ENCODE results near the gene TRIM50.

TRIM50 gene

GRCh38 chr7:73341877-73342276, 14.0 kb upstream of the TRIM50 start:
- TF ChIP-seq TAF1 (IDR thresholded peaks at IDR 0.05; ENCODE audit: low read depth) = no peak
- TF ChIP-seq TEAD4 (IDR thresholded peaks at IDR 0.05) = no peak
- TF ChIP-seq, protein P1, sequence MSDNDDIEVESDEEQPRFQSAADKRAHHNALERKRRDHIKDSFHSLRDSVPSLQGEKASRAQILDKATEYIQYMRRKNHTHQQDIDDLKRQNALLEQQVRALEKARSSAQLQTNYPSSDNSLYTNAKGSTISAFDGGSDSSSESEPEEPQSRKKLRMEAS (IDR thresholded peaks at IDR 0.05) = no peak
- TF ChIP-seq, protein P2, sequence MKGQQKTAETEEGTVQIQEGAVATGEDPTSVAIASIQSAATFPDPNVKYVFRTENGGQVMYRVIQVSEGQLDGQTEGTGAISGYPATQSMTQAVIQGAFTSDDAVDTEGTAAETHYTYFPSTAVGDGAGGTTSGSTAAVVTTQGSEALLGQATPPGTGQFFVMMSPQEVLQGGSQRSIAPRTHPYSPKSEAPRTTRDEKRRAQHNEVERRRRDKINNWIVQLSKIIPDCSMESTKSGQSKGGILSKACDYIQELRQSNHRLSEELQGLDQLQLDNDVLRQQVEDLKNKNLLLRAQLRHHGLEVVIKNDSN (IDR thresholded peaks at IDR 0.05) = peak; percentile 69

DNA sequence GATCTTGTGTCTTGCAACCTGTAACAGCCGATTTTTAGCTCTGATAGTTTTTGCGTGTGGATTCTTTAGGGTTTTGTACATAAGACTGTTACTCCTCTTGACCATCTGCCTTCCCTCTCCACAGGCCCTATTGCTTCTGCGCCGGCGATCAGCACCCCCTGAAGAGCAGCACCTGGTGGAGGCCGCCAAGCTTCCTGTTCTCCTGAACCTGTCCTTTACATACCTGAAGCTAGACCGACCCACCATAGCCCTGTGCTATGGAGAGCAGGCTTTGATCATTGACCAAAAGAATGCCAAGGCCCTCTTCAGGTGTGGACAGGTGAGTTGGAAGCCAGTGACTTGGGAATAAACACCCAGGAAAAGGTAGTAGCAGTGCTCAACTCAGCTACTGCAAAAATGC, 12.6 kb upstream of the TRIM50 start:
- TF ChIP-seq NFIC (IDR thresholded peaks at IDR 0.05) = no peak
- no peak for TF ChIP-seq ZBTB7A (IDR thresholded peaks at IDR 0.05; ENCODE audit: low read depth)
- TF ChIP-seq CEBPB (IDR thresholded peaks at IDR 0.05) = no peak
- TF ChIP-seq, protein P1 (IDR thresholded peaks at IDR 0.05) = no peak
- no peak for TF ChIP-seq EGR1 (IDR thresholded peaks at IDR 0.05)
- no peak for TF ChIP-seq YY1 (IDR thresholded peaks at IDR 0.05; ENCODE audit: low read depth)
- no peak for TF ChIP-seq TCF12 (IDR thresholded peaks at IDR 0.05; ENCODE audit: low read depth)
- TF ChIP-seq, protein P2 (IDR thresholded peaks at IDR 0.05) = no peak
- TF ChIP-seq FOXM1 (IDR thresholded peaks at IDR 0.05; ENCODE audit: borderline replicate concordance, low read depth) = no peak
- no peak for TF ChIP-seq REST (IDR thresholded peaks at IDR 0.05; ENCODE audit: low read depth)
- no peak for TF ChIP-seq TEAD4 (IDR thresholded peaks at IDR 0.05)
- no peak for TF ChIP-seq TAF1 (IDR thresholded peaks at IDR 0.05; ENCODE audit: low read depth)
- no peak for TF ChIP-seq EP300 (IDR thresholded peaks at IDR 0.05; ENCODE audit: borderline replicate concordance)
- TF ChIP-seq RAD21 (IDR thresholded peaks at IDR 0.05; ENCODE audit: low read depth) = no peak
- TF ChIP-seq CREB1 (IDR thresholded peaks at IDR 0.05; ENCODE audit: low read depth) = no peak

GRCh38 chr7:73338321-73338720, 10.4 kb upstream of the TRIM50 start:
- TF ChIP-seq TCF12 (IDR thresholded peaks at IDR 0.05; ENCODE audit: low read depth) (no peak), CEBPB (IDR thresholded peaks at IDR 0.05) (no peak), EP300 (IDR thresholded peaks at IDR 0.05; ENCODE audit: borderline replicate concordance) (no peak), REST (IDR thresholded peaks at IDR 0.05; ENCODE audit: low read depth) (no peak), TEAD4 (IDR thresholded peaks at IDR 0.05) (no peak), ZBTB7A (IDR thresholded peaks at IDR 0.05; ENCODE audit: low read depth) (no peak)

DNA sequence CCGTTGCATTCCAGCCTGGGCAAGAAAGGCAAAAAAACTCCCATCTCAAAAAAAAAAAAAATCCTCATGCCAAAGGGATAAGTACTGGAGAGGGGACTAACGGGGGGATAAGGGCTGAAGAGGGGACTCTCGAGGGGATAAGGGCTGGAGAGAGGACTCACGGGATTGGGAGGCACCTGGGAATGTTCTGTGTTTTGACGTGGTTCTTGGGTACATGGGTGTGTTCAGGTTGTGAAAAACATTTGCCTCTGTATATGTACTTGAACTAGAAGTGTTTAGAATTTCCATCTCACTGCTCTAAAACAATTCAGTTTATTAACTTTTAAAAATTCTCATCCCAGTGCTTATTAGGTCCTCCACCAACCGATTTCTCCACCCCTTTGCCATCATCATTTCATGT, 4.6 kb upstream of the TRIM50 start:
- TF ChIP-seq NFIC (IDR thresholded peaks at IDR 0.05) = no peak
- TF ChIP-seq ZBTB7A (IDR thresholded peaks at IDR 0.05; ENCODE audit: low read depth) = no peak
- TF ChIP-seq CEBPB (IDR thresholded peaks at IDR 0.05) = no peak
- no peak for TF ChIP-seq TEAD4 (IDR thresholded peaks at IDR 0.05)

DNA sequence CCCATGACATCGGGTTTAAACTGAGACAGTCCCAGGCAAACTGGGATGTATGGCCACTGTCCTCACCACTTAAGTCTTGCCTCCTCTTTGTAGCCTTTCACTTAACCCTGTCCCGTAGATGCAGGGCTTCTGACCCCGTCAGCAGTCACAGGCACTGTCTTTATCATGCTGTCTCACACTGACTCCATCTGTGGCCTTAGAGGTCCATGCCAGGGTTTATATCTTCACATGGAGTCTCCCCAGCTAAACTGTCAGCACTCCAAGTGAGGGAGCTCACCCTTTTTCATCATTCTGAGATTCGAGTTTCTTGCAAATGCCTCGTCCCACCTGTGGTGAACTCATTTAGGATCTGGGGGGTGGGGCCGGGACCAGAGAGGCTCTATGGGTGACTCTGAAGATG, 2.9 kb upstream of the TRIM50 start:
- no peak for TF ChIP-seq YY1 (IDR thresholded peaks at IDR 0.05; ENCODE audit: low read depth)
- no peak for TF ChIP-seq EGR1 (IDR thresholded peaks at IDR 0.05)
- no peak for TF ChIP-seq ZBTB7A (IDR thresholded peaks at IDR 0.05; ENCODE audit: low read depth)
- no peak for TF ChIP-seq RAD21 (IDR thresholded peaks at IDR 0.05; ENCODE audit: low read depth)
- no peak for TF ChIP-seq CEBPB (IDR thresholded peaks at IDR 0.05)

DNA sequence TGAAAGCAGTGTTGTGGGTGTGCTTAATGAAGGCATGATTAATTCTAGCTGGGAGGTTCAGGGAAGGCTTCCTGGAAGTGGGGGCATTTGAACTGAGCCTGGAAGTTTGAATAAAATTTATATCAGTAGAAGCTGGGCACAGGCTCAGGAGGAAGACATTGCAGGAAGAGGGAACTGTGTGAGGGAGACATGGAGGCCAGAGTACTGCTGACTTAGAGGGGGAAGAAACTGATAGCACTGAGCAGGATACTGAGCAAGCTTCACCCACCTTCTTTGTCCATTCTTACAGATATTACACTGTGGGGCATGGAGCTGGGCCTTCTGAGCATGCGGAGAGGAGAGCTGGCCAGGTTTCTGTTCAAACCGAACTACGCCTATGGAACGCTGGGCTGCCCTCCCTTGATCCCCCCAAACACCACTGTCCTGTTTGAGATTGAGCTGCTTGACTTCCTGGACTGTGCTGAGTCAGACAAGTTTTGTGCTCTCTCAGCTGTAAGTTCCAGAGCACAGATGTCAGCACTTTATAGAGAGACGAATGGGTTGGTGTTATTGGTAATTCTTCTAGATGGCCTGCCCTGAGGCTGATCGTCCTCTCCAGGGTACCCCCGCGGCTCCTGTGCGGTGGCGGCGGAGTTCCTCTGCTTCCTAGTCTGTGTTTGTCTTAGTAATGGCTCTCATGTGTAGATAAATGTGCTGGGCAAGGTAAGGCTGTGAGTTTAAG, 2.1 kb upstream of the TRIM50 start:
- TF ChIP-seq TEAD4 (IDR thresholded peaks at IDR 0.05) (no peak), YY1 (IDR thresholded peaks at IDR 0.05; ENCODE audit: low read depth) (no peak)

GRCh38 chr7:73328696-73329095, 814 bp upstream of the TRIM50 start:
- TF ChIP-seq ZBTB7A (IDR thresholded peaks at IDR 0.05; ENCODE audit: low read depth) = no peak
- TF ChIP-seq RAD21 (IDR thresholded peaks at IDR 0.05; ENCODE audit: low read depth) = no peak
- TF ChIP-seq CEBPB (IDR thresholded peaks at IDR 0.05) = no peak
- no peak for TF ChIP-seq CREB1 (IDR thresholded peaks at IDR 0.05; ENCODE audit: low read depth)
- no peak for TF ChIP-seq YY1 (IDR thresholded peaks at IDR 0.05; ENCODE audit: low read depth)
- TF ChIP-seq, protein P2 (IDR thresholded peaks at IDR 0.05) = no peak
- TF ChIP-seq REST (IDR thresholded peaks at IDR 0.05; ENCODE audit: low read depth) = no peak
- TF ChIP-seq TCF12 (IDR thresholded peaks at IDR 0.05; ENCODE audit: low read depth) = no peak
- TF ChIP-seq EGR1 (IDR thresholded peaks at IDR 0.05) = no peak
- no peak for TF ChIP-seq EP300 (IDR thresholded peaks at IDR 0.05; ENCODE audit: borderline replicate concordance)
- no peak for TF ChIP-seq NFIC (IDR thresholded peaks at IDR 0.05)
- no peak for TF ChIP-seq TEAD4 (IDR thresholded peaks at IDR 0.05)
- TF ChIP-seq FOXM1 (IDR thresholded peaks at IDR 0.05; ENCODE audit: borderline replicate concordance, low read depth) = no peak
- TF ChIP-seq TAF1 (IDR thresholded peaks at IDR 0.05; ENCODE audit: low read depth) = no peak
- TF ChIP-seq, protein P1 (IDR thresholded peaks at IDR 0.05) = no peak
